NCI-H2227 treated with DMSO at 0.1 percent for 48 hours (cell line): ENCODE results near the gene SHISA7.
"Not testable (repeated sequence)": the region's sequence is repeated elsewhere in the genome, so short reads cannot be mapped to it uniquely, and the experiment has no call there.

Experiments
- DNase-seq: peaks from one replicate; lab custom pipeline; 2025; lab: John Stamatoyannopoulos, UW

Gene SHISA7

DNA sequence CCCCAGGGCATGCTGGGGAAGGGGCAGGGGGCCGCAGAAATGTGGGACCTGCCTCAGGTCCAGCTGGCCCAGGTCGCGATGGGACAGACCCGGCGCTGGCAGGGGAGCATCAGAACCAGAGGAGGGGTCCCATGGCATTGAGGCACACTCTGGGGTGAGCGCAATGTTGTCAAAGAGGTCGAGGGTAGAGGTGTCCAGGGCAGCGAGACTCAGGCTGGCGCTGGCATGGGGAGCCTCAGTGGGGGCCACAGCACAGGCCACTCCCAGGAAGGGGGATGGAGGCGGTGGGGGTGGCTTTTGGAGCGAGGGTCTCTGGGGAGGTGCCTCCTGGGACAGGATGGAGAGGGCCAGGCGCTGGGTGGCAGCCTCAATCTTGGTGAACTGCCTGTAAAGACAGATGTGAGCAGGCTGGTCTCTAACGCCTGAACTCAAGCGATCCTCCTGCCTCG is 20.5 kb upstream of the SHISA7 start:
- no peak for DNase-seq

DNA sequence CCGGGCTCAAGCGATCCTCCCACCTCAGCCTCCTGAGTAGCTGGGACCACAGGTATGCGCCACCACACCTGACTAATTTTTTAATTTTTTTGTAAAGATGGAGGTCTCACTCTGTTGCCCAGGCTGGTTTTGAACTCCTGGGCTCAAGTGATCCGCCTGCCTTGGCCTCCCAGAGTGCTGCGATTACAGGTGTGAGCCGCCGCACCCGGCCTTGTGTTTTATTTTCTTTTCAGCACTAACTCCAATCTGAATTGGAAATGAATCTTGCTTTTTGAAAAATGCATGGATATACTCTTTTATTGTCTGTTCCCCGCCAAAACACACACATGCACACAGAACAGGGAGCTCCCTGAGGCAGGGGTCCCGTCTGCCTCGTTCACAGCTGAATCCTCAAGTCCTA is 19.6 kb upstream of the SHISA7 start:
- no peak for DNase-seq

- DNase-seq: no peak
Observed at GRCh38 chr19:55461974-55462626, 19.0 kb upstream of the SHISA7 start.

DNA sequence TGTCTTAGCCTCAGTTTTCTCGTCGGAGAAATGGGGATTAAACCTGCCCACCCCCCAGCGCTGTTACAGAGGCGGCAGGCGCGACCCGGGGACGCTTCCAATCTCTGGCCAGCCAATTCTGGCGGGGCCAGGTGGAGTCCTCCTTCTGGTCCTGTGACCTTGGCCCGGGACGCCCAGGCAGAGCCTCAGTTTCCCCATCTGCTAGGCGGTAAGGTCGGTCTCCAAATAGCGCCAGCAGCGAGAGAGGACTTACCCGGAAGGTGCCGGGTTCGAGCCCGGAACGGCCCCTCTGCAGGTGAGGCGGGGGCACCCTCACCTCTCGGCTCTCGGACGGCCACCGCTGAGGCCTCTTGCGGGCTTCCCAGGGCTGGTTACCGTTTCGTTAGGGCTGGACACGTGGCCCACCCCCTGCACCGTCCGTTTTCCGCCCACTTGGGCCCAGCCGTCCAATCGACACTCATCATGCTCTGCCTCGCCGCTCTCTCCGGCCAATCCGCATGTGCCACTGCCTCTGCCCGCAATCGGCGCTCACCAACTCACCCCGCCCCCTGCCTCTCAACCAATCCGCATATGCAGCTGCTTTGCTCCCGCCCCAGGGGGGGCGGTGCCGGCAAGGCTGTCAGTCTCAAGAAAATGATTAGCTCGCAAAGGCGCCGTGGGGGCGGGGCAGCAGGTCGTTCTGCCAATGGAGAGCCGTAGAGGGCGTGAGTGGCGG is 18.3 kb upstream of the SHISA7 start, which contains the start of gene ISOC2:
Gene ISOC2 (minus strand): TSS at position 384 of the 715 bp plus-strand sequence. CDS start 5,156 bp downstream, outside the sequence.
- DNase-seq: peak; percentile 100

DNA sequence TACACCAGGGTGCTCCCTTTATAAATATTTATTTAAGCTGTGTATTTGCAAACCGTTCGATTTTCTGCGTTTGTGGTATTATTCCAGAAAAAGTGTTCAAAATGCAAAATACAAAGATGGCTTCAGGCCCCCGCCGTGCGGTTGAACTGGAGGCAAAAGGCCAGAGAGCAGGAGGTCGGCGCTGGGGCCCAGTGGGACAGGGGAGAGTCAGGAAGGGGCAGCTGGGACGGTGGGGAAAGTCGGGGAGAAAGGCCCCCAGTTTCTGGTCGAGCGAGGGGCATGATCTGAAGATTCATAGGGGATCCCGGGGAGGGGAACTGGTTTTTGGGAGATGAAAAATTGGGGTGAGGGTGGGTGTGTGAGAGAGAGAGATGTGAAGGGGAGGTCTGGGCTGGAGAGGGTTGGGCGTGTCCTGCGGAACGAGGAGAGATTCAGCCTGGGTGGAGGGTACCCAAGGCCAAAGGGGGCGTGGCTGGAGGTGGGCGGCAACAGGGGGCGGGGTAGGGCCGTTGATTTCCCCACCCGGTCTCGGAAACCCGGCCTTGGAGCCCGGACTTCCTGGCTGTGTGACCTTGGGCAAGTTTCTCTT is 17.7 kb upstream of the SHISA7 start:
- DNase-seq: peak; percentile 78

DNA sequence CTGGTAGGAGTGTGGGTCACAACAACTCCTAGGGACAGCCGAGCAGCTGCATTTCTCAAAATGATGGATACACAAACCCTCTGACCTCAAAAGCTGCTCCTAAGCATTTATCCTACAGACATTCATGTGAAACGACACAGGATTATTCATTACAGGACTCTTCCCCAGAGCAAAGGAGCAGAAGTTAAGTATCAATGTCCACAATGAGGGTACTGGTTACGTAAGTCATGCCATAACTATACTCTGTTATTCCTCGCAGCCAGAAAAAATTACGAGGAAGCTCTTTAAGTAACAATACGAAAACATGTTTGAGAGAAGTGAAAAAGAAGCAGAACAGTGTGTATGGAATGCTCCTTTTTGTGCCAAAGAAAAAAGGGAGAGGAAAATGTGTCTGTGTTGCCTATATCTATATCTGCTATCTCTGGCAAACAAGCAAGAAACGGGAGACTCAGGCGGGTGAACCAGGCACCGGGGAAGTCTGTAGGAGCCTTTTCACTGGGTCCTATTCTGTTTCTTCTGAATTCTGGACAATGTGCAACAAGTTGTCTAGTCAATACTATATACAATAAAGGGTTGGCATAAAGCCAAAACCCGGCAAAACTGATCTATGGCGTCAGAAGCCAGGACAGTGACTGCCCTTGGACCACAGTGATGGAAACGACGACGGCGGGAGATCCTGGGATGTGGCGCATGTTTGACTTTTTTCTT is 17.0 kb upstream of the SHISA7 start:
- peak; percentile 88 for DNase-seq

GRCh38 chr19:55459551-55459949 is 16.4 kb upstream of the SHISA7 start:
- DNase-seq: no peak

DNA sequence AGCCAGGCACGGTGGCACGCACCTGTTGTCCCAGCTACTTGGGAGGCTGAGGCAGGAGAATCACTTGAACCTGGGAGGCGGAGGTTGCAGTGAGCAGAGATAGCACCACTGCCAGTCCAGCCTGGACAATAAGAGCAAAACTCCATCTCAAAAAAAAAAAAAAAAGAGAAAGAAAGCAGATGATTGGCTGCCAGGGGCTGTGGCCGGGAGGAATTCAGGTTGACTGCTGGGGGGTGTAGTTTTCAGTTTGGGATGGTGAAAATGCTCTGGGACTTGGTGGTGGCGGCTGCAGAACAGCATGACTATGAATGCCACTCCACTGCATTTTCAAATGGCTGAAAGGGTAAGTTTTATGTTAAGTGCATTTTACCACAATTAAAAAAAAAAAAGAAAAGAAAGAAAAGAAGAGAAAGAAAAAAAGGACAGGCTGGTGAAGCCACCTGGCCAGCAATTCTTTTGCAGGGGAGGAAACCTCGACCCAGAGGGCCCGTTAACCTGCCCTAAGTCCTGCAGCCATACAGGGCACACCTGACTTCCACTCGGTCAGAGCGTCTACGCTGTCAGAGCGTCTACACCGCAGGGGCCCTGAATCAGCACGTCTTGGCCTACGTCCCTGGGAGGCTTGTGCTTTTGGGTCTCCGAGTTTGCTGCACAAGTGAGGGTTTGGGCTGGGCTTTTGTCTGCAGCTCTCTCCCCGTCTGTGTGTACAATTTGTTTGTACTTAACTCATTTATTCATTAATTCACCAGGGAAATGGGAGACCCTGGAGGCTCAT is 14.8 kb upstream of the SHISA7 start:
- no peak for DNase-seq

DNA sequence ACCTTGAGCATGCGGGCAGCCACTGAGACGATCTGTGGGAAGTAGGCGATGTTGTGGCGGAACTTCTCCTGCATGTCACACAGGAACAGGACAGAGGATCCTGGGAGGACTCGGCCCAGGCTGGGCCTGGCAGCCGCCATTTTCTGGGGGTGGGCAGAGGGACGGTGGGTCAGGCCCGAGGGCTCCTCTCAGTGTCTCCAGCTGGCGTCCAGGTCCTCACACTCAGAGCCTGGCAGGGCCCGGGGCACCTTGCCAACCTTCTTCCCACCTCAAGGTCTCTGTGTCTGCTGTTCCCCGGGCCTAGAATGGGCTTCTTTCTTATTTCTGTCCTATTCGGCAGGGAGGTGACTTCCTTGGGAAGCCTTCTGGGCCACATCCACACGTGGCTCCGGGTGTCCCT is 13.2 kb upstream of the SHISA7 start:
- no peak for DNase-seq

DNA sequence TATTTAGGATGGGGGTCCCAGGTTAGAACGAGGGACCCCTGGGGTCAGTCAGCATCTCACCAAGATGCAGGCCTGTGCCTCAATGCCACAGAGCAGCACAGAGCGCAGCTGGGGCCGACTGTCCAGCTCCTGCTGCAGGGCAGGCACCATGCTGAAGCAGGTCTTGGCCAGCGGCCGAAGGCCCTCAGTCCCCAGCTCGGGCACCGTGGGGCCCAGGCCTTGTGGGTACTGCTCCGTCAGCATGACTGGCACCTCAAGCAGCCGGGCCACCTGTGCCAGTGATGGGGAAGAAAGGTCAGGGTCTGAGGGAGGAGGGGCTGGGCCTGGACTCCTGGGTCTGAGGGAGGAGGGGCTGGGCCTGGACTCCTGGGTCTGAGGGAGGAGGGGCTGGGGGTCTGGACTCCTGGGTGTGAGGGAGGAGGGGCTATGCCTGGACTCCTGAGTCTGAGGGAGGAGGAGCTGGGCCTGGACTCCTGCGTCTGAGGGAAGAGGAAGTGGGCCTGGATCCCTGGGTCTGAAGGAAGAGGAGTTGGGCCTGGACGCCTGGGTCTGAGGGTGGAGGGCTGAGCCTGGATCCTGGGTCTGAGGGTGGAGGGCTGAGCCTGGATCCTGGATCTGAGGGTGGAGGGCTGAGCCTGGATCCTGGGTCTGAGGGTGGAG is 12.6 kb upstream of the SHISA7 start:
- DNase-seq: no peak

GRCh38 chr19:55454787-55455243 is 11.7 kb upstream of the SHISA7 start:
- peak; percentile 66 for DNase-seq

DNA sequence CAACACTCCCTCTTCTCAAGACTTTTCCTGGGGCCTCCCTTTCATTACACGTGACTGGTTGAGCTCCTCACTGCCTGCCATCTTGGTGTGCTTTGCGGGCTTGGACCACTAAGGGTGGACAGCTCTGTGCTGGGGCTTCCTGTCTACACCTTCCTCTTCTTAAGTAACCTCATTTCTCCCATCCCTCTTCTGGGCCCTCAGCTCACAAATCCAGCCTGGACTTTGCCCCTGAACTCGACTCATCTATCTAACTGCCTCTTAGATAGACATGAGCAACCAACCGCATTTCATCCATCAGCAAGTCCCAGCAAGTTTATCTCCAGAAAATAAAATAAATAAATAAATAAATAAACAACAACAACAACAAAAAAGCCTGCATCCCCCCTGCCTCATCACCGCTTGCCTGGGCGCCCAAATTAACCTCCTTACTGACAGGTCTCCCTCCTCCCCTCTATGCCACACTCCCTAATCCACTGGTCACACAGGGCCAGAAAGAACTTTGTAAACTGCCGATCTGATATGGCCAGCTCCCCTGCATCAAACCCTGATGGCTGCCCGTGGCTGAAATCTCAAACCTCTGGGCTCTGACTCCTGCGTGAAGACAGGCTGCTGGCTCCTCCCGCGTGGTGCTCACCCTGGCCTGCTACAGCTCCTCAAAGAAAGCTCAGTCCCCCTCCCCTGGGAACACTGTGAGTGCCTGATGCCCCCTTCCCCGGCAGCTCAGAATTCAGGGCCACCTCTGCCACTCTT is 10.6 kb upstream of the SHISA7 start:
- no peak for DNase-seq

DNA sequence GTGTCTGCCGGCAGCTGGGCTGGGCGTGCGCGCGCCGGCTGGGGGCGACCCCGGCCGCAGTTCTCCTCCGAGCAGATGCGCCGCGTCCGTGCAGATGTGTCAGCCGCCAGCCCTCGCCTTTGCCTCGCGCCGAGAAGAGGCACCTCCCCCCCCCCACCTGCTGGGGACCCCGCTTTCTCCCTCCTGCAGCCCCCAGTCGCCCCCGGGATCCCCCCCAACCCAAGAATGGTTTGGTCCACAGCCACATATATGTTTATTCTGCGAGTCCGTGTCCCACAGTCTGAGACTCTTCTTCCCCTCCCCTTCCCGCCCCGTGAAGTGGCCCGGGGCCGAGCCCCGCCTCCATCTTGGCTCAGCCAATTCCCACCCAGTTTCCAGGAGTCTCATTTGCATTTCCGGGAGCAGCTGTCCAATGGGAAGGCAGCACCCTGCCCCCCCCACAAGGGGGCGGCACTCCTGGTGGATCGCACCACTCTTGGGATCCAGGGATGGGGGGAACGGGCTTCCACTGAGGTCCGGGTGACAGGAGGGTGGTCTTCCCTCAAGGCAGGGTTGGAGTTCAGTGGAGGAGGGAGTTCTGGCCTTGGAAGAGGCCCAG is 9.7 kb upstream of the SHISA7 start:
- peak; percentile 99 for DNase-seq

DNA sequence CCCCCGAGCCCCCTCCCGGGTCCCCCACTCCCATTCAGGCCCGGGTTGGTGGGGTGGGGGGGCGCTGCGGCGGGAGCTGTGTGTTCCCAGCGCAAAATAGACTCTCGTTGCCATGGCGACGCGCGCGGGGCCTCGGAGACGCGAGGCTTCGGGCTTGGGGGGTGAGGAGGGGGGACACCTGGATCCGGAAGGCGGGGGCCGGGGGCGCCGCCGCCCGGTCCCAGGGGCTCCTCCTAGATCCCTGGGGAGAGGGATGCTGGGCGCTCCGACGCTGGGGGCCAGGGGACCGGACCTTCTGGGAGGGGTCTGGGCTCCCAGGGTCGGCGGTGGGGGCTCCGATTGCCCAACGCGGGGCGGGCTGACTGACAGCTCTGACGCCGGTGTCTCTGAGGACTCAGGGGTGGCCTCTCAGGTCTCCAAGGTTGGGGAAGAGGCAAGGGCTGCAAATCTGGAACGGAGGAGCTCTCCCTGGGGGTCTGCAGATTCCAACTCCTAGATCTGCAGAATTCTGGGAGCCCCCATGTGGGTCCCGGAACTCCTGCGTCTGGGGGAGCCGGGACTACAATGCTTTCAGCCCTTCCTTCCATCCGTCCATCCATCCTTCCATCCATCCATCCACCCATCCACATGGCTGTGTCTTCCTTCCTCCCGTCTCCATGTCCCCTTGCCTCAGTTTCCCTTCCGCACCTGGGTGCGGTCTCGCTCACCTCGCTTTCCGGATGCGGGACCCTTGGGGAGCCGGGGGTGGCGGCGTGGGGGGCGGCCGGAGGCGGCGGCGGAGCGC is 9.1 kb upstream of the SHISA7 start:
- DNase-seq: peak; percentile 63

DNA sequence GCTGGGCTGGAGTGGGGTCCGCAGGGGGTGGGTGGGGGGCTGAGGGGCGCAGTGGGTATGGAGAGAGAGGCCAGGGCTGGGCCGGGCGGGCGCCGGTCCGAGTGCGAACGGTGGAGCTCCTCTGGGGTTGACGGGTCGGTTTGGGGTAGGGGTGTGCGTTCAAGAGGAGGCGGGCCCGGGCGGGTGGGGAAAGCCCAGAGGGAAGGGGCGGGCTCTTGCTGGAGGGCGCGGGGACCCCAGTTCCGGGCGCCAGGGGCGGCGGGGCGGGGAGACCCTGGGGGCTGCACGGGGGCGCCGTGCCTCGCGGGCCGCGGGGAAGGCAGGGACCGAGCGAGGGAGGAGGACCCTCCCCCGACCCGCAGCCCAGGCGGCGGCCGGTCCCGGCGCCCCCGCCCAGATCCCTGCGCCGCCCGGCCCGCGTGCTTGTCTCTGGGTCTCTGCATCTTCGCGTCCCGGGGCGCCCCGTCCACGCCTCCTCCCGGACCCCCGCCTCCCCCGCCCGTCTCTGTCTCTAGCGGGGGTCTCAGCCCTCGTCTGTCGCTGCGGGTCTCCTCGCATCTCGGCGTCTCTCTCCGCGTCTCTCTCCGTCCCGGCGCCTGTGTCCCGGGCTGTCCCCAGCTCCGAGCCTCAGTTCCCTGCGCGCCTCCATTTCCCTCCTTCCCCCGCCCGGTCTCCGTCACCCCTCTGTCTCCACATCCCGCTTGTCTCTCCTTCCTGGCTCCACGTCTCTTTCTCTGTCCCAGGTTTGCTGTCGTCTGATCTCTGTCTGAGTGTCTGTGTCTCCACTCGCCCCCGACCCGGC is 8.3 kb upstream of the SHISA7 start:
- no peak for DNase-seq

DNA sequence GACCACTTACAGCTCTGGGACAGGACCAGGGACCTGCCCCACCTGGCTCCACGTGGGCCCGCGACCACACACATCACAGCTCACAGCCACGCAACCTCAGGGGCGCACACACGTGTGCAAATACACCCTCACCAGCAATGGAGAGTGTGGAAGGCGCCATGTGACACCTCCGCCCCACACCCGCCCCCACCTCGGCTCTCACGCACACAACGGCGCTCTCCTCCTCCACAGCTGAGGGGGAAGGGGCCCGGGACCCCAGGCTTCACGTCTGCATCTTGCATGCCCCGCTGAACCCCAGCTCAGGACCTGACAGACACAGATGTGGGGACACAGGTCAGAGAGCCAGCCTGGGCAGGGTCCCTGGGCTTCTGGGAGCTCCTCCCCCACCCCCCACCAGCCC is 6.4 kb upstream of the SHISA7 start:
- no peak for DNase-seq

DNA sequence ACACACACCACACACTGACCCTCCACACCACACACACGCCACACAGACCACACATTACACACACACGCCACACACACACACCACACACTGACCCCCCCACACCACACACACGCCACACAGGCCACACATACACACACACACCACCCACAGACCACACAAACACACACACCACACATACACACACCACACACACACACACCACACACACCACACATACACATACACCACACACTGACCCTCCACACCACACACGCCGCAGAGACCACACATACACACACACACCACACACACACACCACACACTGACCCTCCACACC is 5.0 kb upstream of the SHISA7 start:
- not testable (repeated sequence) for DNase-seq

- DNase-seq: peak; percentile 52
Observed at GRCh38 chr19:55447421-55448174, 4.5 kb upstream of the SHISA7 start.
